ENCODE data around the gene MED16.

The MED16 gene

DNA sequence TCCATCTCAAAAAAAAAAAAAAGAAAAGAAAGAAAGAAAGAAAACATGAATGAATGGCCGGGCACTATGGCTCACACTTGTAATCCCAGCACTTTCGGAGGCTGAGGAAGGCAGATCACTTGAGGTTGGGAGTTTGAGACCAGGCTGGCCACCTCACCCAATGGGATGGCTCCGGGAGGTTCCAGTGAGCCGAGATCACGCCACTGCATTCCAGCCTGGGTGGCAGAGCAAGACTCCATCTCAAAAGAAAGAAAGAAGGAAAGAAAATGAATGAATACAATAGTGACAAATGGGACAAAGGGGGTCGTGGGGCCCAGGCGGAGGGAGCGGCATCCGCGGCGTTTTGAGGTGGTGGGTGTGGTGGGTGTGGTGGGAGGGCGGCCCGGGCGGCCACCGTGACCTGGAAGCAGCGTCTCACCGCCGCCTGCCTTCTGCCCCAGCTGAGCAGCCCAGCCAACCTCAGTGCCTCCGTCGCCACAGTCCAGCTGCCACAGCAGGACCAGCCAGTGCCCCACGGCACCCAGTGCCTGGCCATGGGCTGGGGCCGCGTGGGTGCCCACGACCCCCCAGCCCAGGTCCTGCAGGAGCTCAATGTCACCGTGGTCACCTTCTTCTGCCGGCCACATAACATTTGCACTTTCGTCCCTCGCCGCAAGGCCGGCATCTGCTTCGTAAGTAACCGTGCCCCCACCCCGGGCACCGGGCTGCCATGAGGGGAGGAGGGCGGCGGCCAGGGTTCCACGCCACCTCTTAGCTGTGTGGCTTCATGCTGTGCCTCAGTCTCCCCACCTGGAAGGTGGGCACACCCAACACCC, 47.1 kb downstream of the MED16 start:
- Histone ChIP-seq H2BK120ac (ENCODE audit: low read depth, low read length) (no peak overlapping the region), H3K9ac (ENCODE audit: low read length) (no peak overlapping the region), H3K4me3 (ENCODE audit: insufficient read depth in 1 of 2, low read depth in 1 of 2, low read length in 2 of 2) (no peak overlapping the region), H4K91ac (ENCODE audit: low read length) (peak overlapping the region; percentile 21), H3K27me3 (ENCODE audit: control insufficient read depth in 1 of 2, insufficient read depth in 1 of 2, low read length in 2 of 2) (peaks cover 35 to 60% of the 10 kb centered on the region in 2 experiments), H3K18ac (ENCODE audit: low read depth in 1 of 2, low read length in 2 of 2) (peak overlapping the region in 1 of 2 experiments; percentile 14), H3K9me3 (ENCODE audit: control insufficient read depth, low read length) (no peaks in the 10 kb centered on the region), H3K27ac (ENCODE audit: low read length, poor library complexity, severe bottlenecking) (no peak overlapping the region), H3K4me2 (ENCODE audit: low read length, poor library complexity, severe bottlenecking) (no peak overlapping the region), H2BK15ac (ENCODE audit: low read depth, poor library complexity, severe bottlenecking) (no peak overlapping the region), H3K23ac (ENCODE audit: low read length in 2 of 2) (no peak overlapping the region), H3K36me3 (ENCODE audit: control insufficient read depth in 1 of 2, insufficient read depth in 2 of 2, low read depth in 1 of 2, low read length in 2 of 2) (peaks cover 0 to 6% of the 10 kb centered on the region in 2 experiments), H2AFZ (ENCODE audit: low read depth, low read length) (no peak overlapping the region), H3K79me1 (replicated peaks; ENCODE audit: low read length, poor library complexity, severe bottlenecking) (no peaks in the 10 kb centered on the region), H2AK5ac (ENCODE audit: low read length, severe bottlenecking) (no peak overlapping the region), H2BK12ac (ENCODE audit: low read length in 2 of 2) (no peak overlapping the region), H3K14ac (ENCODE audit: low read length in 2 of 2) (no peak overlapping the region), H2BK5ac (ENCODE audit: low read depth, low read length, poor library complexity, severe bottlenecking) (no peak overlapping the region), H3K4me1 (ENCODE audit: control insufficient read depth, insufficient read depth, low read depth, low read length) (peaks cover 24% of the 10 kb centered on the region), H4K8ac (ENCODE audit: low read length) (no peak overlapping the region), H3K4ac (ENCODE audit: low read depth in 1 of 2, low read length in 2 of 2) (no peak overlapping the region)
- WGBS = 78% methylated on average over 36 of the region's 37 CpGs
- no peak for DNase-seq

DNA sequence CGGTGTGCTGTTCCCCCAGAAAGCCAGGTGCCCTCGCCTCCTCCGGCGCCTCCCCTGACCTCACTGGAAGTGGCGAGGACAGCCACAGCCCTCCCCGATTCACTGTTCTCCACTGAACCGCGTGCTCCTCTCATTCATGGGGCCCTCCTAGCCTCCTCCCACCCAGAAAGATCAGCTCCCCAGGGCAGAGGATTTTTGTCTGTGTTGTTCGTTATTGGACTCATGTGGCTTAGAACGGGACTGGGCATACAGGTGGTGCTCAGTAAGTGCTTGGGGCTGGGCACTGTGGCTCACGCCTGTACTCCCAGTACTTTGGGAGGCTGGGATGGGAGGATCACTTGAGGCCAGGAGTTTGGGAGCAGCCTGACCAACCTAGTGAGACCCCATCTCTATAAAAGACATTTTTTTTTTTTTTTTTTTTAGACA, 48.4 kb downstream of the MED16 start:
- no peak overlapping the region for H3K4me3 ChIP-seq (ENCODE audit: insufficient read depth in 1 of 2, low read depth in 1 of 2, low read length in 2 of 2)
- H2AFZ ChIP-seq (ENCODE audit: low read depth, low read length) = no peak overlapping the region
- H3K4me1 ChIP-seq (ENCODE audit: control insufficient read depth, insufficient read depth, low read depth, low read length) = peaks cover 15% of the 10 kb centered on the region
- no peak overlapping the region for H3K4me2 ChIP-seq (ENCODE audit: low read length, poor library complexity, severe bottlenecking)
- H3K9ac ChIP-seq (ENCODE audit: low read length) = no peak overlapping the region
- no peak overlapping the region for H2AK5ac ChIP-seq (ENCODE audit: low read length, severe bottlenecking)
- no peak overlapping the region for H2BK12ac ChIP-seq (ENCODE audit: low read length in 2 of 2)
- H3K18ac ChIP-seq (ENCODE audit: low read depth in 1 of 2, low read length in 2 of 2) = no peak overlapping the region
- peaks cover 0 to 6% of the 10 kb centered on the region in 2 experiments for H3K36me3 ChIP-seq (ENCODE audit: control insufficient read depth in 1 of 2, insufficient read depth in 2 of 2, low read depth in 1 of 2, low read length in 2 of 2)
- DNase-seq = no peak
- peaks cover 35 to 67% of the 10 kb centered on the region in 2 experiments for H3K27me3 ChIP-seq (ENCODE audit: control insufficient read depth in 1 of 2, insufficient read depth in 1 of 2, low read length in 2 of 2)
- H2BK120ac ChIP-seq (ENCODE audit: low read depth, low read length) = no peak overlapping the region
- no peak overlapping the region for H3K14ac ChIP-seq (ENCODE audit: low read length in 2 of 2)
- H2BK5ac ChIP-seq (ENCODE audit: low read depth, low read length, poor library complexity, severe bottlenecking) = no peak overlapping the region
- no peak overlapping the region for H4K91ac ChIP-seq (ENCODE audit: low read length)
- H4K8ac ChIP-seq (ENCODE audit: low read length) = no peak overlapping the region
- H2BK15ac ChIP-seq (ENCODE audit: low read depth, poor library complexity, severe bottlenecking) = no peak overlapping the region
- H3K79me1 ChIP-seq (replicated peaks; ENCODE audit: low read length, poor library complexity, severe bottlenecking) = no peaks in the 10 kb centered on the region
- 66% methylated on average over 9 of the region's 11 CpGs for WGBS
- no peak overlapping the region for H3K23ac ChIP-seq (ENCODE audit: low read length in 2 of 2)
- no peaks in the 10 kb centered on the region for H3K9me3 ChIP-seq (ENCODE audit: control insufficient read depth, low read length)
- H3K4ac ChIP-seq (ENCODE audit: low read depth in 1 of 2, low read length in 2 of 2) = no peak overlapping the region
- no peak overlapping the region for H3K27ac ChIP-seq (ENCODE audit: low read length, poor library complexity, severe bottlenecking)

DNA sequence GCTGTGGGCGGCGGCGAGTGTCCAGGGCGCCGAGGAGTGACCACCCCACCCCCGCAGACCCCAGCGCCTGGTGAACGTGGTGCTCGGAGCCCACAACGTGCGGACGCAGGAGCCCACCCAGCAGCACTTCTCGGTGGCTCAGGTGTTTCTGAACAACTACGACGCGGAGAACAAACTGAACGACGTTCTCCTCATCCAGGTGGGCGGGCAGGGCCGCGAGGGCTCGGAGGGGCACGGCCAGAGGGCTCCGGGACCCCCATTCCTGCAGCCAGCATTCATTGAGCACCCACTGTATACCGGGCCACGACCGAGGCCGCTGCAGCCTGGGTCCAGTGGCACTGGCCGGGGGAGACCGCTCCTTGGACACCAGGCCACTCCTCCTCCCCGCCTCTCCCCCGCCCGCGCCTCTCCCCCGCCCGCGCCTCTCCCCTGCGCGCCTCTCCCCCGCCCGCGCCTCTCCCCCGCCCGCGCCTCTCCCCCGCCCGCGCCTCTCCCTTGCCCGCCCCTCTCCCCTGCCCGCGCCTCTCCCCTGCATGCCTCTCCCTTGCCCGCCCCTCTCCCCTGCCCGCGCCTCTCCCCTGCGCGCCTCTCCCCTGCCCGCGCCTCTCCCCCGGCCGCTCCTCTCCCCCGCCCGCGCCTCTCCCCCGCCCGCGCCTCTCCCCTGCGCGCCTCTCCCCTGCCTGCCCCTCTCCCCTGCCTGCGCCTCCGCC, 49.0 kb downstream of the MED16 start:
- Histone ChIP-seq H3K9me3 (ENCODE audit: control insufficient read depth, low read length) (no peaks in the 10 kb centered on the region), H4K91ac (ENCODE audit: low read length) (peak overlapping the region; percentile 27), H3K4me2 (ENCODE audit: low read length, poor library complexity, severe bottlenecking) (peak overlapping the region; percentile 53), H3K36me3 (ENCODE audit: control insufficient read depth in 1 of 2, insufficient read depth in 2 of 2, low read depth in 1 of 2, low read length in 2 of 2) (peaks cover 0 to 6% of the 10 kb centered on the region in 2 experiments), H3K23ac (ENCODE audit: low read length in 2 of 2) (no peak overlapping the region), H3K18ac (ENCODE audit: low read depth in 1 of 2, low read length in 2 of 2) (no peak overlapping the region), H4K8ac (ENCODE audit: low read length) (no peak overlapping the region), H3K79me1 (replicated peaks; ENCODE audit: low read length, poor library complexity, severe bottlenecking) (no peaks in the 10 kb centered on the region), H2BK12ac (ENCODE audit: low read length in 2 of 2) (peak overlapping the region in 1 of 2 experiments; percentile 6), H3K4ac (ENCODE audit: low read depth in 1 of 2, low read length in 2 of 2) (no peak overlapping the region), H3K27ac (ENCODE audit: low read length, poor library complexity, severe bottlenecking) (no peak overlapping the region), H2BK5ac (ENCODE audit: low read depth, low read length, poor library complexity, severe bottlenecking) (no peak overlapping the region), H2BK120ac (ENCODE audit: low read depth, low read length) (no peak overlapping the region), H3K14ac (ENCODE audit: low read length in 2 of 2) (peak overlapping the region in 1 of 2 experiments; percentile 76), H3K4me3 (ENCODE audit: insufficient read depth in 1 of 2, low read depth in 1 of 2, low read length in 2 of 2) (peak overlapping the region in 1 of 2 experiments; percentile 39), H2BK15ac (ENCODE audit: low read depth, poor library complexity, severe bottlenecking) (no peak overlapping the region), H3K27me3 (ENCODE audit: control insufficient read depth in 1 of 2, insufficient read depth in 1 of 2, low read length in 2 of 2) (peaks cover 35 to 73% of the 10 kb centered on the region in 2 experiments), H2AK5ac (ENCODE audit: low read length, severe bottlenecking) (no peak overlapping the region), H2AFZ (ENCODE audit: low read depth, low read length) (no peak overlapping the region), H3K4me1 (ENCODE audit: control insufficient read depth, insufficient read depth, low read depth, low read length) (peaks cover 15% of the 10 kb centered on the region), H3K9ac (ENCODE audit: low read length) (no peak overlapping the region)
- DNase-seq = no peak
- WGBS = 23% methylated on average over 52 of the region's 70 CpGs

DNA sequence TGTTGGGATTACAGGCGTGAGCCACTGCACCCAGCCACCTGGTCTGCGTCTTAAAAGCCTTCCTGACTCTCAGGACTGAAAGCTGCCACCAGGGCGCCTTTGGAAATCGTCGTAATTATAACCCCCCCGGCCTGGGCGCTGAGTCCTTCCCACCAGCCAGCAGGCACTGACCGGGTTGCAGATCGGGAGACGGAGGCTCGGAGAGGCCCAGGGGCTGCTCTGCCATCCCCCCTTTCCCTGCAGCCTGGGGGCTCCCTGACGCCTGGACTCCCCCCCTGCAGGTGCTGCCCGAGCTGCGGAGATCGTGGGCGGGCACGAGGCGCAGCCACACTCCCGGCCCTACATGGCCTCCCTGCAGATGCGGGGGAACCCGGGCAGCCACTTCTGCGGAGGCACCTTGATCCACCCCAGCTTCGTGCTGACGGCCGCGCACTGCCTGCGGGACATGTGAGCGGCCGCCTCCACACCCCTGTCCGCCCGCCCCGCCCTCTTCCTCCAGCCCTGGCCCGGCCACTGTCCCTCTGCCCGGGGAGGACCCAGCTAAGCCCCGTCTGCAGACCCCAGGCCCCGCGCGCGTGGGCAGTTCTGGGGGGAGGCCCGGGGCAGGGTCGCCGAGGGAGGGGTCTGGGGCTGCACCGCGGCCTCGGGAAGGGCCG, 49.7 kb downstream of the MED16 start:
- Histone ChIP-seq H3K18ac (ENCODE audit: low read depth in 1 of 2, low read length in 2 of 2) (no peak overlapping the region), H3K14ac (ENCODE audit: low read length in 2 of 2) (peak overlapping the region in 1 of 2 experiments; percentile 1), H2BK12ac (ENCODE audit: low read length in 2 of 2) (no peak overlapping the region), H3K4me3 (ENCODE audit: insufficient read depth in 1 of 2, low read depth in 1 of 2, low read length in 2 of 2) (peak overlapping the region in 1 of 2 experiments; percentile 39), H3K4me1 (ENCODE audit: control insufficient read depth, insufficient read depth, low read depth, low read length) (peaks cover 15% of the 10 kb centered on the region), H2BK5ac (ENCODE audit: low read depth, low read length, poor library complexity, severe bottlenecking) (no peak overlapping the region), H3K9ac (ENCODE audit: low read length) (no peak overlapping the region), H4K91ac (ENCODE audit: low read length) (no peak overlapping the region), H3K23ac (ENCODE audit: low read length in 2 of 2) (no peak overlapping the region), H4K8ac (ENCODE audit: low read length) (no peak overlapping the region), H2BK15ac (ENCODE audit: low read depth, poor library complexity, severe bottlenecking) (no peak overlapping the region), H2AFZ (ENCODE audit: low read depth, low read length) (no peak overlapping the region), H3K27me3 (ENCODE audit: control insufficient read depth in 1 of 2, insufficient read depth in 1 of 2, low read length in 2 of 2) (peaks cover 34 to 73% of the 10 kb centered on the region in 2 experiments), H2AK5ac (ENCODE audit: low read length, severe bottlenecking) (no peak overlapping the region), H3K4me2 (ENCODE audit: low read length, poor library complexity, severe bottlenecking) (peak overlapping the region; percentile 53), H3K4ac (ENCODE audit: low read depth in 1 of 2, low read length in 2 of 2) (no peak overlapping the region), H3K36me3 (ENCODE audit: control insufficient read depth in 1 of 2, insufficient read depth in 2 of 2, low read depth in 1 of 2, low read length in 2 of 2) (peaks cover 0 to 6% of the 10 kb centered on the region in 2 experiments), H3K79me1 (replicated peaks; ENCODE audit: low read length, poor library complexity, severe bottlenecking) (no peaks in the 10 kb centered on the region), H3K27ac (ENCODE audit: low read length, poor library complexity, severe bottlenecking) (no peak overlapping the region), H2BK120ac (ENCODE audit: low read depth, low read length) (peak overlapping the region; percentile 19), H3K9me3 (ENCODE audit: control insufficient read depth, low read length) (no peaks in the 10 kb centered on the region)
- no peak for DNase-seq
- 11% methylated on average over 45 of the region's 46 CpGs for WGBS

Data from mesenchymal stem cell (in vitro differentiated cells and primary cell).